GM10266 (cell line): ENCODE data around the gene FAM110D.

Experiments
- DNase-seq: peaks from one replicate; pipeline ENCODE4 v3.0.0; 2012; ENCODE audit errors: extremely low spot score
- TF ChIP-seq, protein P1 (sequence below): IDR thresholded peaks from 2 replicates; pipeline ENCODE4 v1.5.1; 2012; ENCODE audit warnings: mild to moderate bottlenecking, low read depth; ENCODE audit not compliant: control insufficient read depth, insufficient read depth; ENCODE audit errors: missing control alignments

The FAM110D gene

DNA sequence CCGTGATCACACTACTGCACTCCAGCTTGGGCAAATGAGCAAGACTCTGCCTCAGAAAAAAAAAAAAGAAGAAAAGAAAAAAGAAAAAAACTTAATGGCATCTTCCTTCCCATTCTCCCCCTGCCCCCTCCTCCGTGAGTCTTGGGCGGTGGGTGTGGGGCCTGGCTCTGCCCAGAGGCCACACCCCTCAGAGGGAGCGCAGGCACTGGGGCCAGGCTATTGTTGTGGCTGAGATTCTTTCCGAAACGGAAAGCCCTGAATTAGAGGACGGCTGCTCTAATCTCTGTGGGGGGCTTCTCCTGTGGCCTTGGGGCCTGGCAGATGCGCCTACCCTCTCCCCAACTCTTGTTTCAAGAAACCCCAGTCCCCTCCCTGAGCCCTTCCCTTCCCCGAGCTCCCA is 4.1 kb upstream of the FAM110D start:
- no peak for DNase-seq
- TF ChIP-seq, protein P1, sequence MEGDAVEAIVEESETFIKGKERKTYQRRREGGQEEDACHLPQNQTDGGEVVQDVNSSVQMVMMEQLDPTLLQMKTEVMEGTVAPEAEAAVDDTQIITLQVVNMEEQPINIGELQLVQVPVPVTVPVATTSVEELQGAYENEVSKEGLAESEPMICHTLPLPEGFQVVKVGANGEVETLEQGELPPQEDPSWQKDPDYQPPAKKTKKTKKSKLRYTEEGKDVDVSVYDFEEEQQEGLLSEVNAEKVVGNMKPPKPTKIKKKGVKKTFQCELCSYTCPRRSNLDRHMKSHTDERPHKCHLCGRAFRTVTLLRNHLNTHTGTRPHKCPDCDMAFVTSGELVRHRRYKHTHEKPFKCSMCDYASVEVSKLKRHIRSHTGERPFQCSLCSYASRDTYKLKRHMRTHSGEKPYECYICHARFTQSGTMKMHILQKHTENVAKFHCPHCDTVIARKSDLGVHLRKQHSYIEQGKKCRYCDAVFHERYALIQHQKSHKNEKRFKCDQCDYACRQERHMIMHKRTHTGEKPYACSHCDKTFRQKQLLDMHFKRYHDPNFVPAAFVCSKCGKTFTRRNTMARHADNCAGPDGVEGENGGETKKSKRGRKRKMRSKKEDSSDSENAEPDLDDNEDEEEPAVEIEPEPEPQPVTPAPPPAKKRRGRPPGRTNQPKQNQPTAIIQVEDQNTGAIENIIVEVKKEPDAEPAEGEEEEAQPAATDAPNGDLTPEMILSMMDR, result no peak

GRCh38 chr1:26155370-26156284 is 3.3 kb upstream of the FAM110D start:
- TF ChIP-seq, protein P1, result no peak
- DNase-seq, result no peak

DNA sequence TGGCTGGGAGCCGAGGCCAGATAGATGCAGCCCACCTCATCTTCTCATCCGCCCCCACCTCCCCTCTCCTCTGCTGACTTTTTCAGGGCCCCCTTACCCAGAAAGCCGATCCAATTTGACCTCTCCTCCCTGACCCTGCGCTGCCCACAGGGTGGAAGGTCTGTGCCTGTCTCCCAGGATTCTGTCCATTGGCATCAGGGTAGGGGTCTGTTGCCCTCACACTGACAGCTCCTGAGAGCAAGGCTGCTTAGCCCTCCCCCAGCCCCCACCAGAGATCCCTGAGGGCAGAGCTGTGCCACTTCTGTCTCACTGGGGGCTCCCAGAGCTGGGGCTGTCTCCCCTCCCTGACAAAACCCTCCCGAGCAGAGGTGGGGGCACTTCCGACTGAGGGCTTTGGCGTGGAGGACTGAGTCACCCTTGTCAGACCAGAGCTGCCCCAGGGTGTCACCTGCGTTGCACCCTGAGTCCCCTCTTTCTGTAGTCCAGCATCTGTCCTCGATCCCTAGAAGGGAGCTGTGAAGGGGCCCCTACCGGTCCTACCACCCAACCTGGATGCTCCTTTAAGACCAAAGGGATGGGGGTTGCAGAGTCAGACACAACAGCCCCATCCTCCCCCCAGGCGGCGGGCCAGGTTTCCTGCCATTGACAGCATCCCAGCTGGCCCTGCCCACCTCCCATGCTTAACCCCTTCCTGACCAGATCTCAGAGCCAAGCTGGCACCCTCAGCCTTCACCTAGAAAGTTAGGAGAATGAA is 2.4 kb upstream of the FAM110D start:
- DNase-seq, result no peak
- TF ChIP-seq, protein P1, result no peak

DNA sequence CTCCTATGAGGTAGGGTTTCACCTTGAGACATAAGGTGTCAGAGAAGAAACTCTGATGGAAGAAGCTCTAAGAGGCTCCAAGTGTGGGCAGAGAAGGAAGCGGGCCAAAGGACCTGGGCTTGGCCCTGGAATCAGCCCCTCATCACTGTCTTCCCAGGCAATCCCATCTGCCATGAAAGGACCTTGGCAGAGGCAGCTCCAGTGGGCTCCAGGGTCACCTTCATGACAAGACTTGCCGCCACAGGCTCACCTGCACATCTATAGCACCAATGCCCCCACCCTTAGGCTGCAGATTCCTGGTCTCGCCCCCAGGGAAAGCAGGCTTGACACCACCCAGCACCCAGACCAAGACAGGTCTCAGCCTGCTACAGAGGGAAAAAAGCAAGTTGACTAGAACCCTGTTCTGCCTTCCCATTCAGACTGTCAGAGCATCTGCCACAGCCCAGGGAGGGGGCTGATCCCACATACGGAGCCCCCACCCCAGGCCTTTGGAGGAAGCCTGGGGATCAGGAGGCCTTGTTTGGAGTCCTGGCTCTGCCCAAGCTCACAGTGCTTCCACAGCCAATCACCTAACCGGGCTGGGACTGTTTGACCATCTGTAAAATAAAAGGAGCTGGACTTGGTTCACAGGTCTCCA is 490 bp upstream of the FAM110D start:
- TF ChIP-seq, protein P1, result no peak
- no peak for DNase-seq

- TF ChIP-seq, protein P1, result no peak
- no peak for DNase-seq
Measured at GRCh38 chr1:26159743-26160039, 812 bp downstream of the FAM110D start.

- no peak for DNase-seq
- TF ChIP-seq, protein P1, result no peak
Measured at GRCh38 chr1:26160527-26161414, 1.9 kb downstream of the FAM110D start.
